GM18873 (cell line): ENCODE measurements around the gene CCDC92.
"Not testable (repeated sequence)": the region's sequence is repeated elsewhere in the genome, so short reads cannot be mapped to it uniquely, and the experiment has no call there.

ENCODE experiments used
- ATAC-seq: cut with Tn5 transposase; IDR thresholded peaks from one replicate; pipeline ENCODE4 v1.9.1; 2021; ENCODE audit warnings: mild to moderate bottlenecking, moderate library complexity, moderate number of reproducible peaks; ENCODE audit not compliant: unreplicated experiment, low FRiP score

The CCDC92 gene

DNA sequence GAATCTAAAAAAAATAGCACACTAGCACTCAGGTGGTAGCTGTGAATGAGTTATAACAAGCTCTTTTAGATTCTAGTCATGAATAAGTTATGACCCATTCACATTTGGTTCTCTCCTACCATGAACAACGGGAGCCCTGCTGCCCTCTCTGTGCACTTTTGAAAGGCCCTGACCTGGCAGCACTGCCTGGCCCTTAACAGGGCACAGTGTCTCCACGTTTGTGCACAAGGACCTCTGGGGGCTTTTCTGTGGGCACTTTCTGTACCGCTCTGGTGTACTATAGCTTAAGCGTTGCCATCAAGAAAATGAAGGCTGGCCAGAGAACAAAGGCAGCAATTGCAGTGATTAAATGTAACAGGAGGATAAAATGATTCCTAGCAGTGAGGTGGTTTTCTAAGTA is 21.2 kb downstream of the CCDC92 start:
- no peak for ATAC-seq

DNA sequence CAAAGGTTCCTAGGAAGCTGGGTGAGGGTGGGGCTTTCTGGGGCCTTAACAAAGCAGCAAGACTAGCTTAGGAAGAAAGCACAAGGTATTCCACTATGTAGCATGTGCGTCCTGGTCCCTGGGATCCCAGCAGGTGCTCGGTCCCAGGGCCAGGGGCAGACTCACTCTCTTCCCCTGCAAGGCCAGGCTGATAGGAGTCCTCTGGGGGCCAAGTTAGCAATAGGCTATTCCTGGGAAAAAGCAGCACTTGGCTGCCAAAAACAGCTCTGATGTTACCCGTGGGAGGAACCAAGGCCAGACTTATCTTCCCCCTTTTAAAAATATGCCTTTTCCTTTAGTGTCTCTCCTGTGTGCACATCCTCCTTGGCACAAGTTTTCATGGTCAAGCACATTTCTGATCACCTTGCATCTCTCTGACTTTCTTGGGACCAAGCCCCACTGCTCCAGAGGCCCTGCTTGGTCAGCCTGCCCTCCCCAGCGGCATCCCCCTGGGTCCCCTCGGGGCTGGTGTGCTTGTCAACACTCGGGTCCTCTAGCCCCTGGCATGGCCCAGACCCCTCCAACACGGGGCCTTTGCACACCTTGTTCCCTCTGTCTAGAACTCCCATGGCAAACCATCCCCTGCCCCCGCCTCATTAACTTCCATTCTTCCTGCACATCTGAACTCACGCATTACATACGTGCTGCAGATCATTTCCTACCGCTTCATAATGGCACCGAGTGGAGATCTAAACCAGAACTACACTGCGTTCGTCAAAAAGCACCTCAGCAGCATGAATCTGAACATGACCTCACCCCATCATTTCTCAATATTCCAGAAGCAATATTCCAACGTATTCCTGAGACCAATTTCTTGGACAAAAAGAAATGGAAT is 21.9 kb downstream of the CCDC92 start:
- ATAC-seq: no peak

GRCh38 chr12:123949770-123950165 is 22.9 kb downstream of the CCDC92 start:
- no peak for ATAC-seq

GRCh38 chr12:123948796-123949769 is 23.5 kb downstream of the CCDC92 start:
- no peak for ATAC-seq

DNA sequence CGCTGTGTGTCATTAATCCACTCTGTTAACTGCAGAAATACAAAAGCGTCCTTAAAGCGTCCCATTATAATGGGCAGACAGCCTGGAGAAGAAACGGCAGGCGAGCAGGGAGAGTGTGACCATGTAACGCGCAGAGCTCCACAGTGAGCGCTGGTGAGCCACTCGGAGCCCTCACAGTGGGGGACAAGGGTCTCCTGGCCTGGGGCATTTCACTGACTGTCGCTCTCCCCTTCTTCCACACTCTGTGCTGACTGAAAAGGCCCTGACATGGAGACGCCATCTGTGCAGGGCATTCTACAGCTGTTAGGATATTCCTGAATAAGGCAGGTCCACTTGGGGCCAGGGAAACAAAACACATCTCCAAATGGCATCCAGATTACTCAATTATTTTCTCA is 24.2 kb downstream of the CCDC92 start:
- ATAC-seq: no peak

DNA sequence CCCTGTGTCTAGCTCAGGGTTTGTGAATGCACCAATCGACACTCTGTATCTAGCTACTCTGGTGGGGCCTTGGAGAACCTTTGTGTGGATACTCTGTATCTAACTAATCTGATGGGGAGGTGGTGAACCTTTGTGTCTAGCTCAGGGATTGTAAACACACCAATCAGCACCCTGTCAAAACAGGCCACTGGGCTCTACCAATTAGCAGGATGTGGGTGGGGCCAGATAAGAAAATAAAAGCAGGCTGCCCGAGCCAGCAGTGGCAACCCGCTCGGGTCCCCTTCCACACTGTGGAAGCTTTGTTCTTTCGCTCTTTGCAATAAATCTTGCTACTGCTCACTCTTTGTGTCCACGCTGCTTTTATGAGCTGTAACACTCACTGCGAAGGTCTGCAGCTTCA is 25.1 kb downstream of the CCDC92 start:
- not testable (repeated sequence) for ATAC-seq

DNA sequence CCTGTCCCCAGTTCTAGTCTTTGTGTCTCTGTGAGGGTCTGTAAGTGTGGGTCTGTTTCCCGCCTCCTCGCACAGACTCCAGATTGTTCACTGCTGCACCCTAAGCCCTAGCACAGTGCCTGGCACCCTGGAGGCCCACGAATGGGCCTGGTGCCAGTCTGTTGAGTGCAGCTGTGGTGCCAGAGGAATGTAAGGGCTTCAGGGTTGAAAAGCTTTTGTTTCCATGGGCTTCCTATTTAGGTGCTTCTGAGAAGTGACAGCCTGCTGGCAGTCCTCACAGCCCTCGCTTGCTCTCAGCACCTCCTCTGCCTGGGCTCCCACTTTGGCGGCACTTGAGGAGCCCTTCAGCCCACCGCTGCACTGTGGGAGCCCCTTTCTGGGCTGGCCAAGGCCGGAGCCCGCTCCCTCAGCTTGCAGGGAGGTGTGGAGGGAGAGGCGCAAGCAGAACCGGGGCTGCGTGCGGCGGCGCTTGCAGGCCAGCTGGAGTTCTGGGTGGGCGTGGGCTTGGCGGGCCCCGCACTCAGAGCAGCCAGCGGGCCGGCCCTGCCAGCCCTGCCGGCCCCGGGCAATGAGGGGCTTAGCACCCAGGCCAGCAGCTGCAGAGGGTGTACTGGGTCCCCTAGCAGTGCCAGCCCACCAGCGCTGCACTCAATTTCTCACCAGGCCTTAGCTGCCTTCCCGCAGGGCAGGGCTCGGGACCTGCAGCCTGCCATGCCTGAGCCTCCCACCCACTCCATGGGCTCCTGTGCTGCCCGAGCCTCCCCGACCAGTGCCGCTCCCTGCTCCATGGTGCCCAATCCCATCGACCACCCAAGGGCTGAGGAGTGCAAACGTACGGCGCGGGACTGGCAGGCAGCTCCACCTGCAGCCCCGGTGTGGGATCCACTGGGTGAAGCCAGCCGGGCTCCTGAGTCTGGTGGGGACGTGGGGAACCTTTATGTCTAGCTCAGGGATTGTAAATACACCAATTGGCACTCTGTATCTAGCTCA is 25.8 kb downstream of the CCDC92 start:
- ATAC-seq: not testable (repeated sequence)

GRCh38 chr12:123946152-123946515 is 26.5 kb downstream of the CCDC92 start:
- ATAC-seq: no peak

DNA sequence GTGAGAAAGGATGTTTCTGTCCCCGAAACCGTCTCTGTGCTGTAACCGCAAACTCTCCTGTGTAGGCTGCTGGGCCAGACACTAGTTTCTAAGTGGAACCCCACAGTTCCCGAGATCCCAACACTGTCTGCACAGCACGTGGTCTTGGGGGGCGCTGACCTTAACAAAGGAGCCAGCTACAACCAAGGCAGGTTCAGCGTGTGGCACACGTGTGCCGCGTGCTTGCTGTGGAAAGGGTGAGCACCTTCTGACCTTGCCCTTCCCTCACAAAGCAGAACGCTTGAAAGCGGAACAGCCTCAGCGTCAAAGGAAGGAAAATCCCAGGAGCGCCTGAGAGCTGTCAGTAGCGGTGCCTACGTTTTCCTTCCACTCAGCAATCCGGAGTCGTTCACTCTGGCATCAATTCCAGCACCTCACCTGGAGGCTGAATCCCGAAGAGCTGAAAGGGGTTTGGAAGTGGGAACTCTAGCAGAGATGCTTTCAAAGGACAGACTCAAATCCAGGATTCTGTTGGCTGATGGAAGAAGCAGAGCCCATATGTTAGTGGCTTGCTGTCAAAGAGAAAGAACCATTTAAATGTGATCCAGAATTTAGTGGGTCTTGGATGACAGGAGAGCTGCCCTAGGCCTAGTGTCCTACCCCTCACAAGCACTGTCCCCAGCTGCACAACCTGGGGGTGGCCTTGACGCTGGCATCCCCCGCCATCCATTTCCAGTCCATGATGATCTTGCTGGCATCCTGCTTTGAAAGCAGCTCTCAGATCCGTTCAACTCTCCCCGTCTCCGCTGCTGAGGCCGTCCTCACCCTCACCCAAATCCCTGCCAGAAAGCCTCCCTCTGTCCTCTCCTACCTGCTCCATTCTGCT is 27.1 kb downstream of the CCDC92 start:
- ATAC-seq: no peak

- ATAC-seq: no peak
Measured at GRCh38 chr12:123944696-123945095, 27.9 kb downstream of the CCDC92 start.

DNA sequence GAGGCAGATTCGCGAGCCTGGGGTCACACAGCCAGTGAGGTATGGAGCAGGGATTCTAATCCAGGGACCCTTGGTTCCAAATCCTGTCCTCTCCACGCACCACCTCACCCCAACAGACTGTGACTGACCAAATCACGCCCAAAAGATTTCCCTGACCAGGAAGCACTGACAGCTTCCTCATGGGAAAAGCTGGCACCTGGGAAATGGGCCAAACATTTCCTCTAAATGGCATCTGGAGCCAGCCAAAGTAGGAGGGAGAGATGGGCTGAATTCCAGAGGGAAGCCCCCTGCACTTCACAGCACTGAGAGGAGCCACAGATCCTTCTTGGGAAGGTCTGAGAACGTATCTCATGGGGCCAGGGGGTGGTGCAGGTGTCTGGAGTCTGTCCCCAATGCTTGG is 28.8 kb downstream of the CCDC92 start:
- no peak for ATAC-seq

DNA sequence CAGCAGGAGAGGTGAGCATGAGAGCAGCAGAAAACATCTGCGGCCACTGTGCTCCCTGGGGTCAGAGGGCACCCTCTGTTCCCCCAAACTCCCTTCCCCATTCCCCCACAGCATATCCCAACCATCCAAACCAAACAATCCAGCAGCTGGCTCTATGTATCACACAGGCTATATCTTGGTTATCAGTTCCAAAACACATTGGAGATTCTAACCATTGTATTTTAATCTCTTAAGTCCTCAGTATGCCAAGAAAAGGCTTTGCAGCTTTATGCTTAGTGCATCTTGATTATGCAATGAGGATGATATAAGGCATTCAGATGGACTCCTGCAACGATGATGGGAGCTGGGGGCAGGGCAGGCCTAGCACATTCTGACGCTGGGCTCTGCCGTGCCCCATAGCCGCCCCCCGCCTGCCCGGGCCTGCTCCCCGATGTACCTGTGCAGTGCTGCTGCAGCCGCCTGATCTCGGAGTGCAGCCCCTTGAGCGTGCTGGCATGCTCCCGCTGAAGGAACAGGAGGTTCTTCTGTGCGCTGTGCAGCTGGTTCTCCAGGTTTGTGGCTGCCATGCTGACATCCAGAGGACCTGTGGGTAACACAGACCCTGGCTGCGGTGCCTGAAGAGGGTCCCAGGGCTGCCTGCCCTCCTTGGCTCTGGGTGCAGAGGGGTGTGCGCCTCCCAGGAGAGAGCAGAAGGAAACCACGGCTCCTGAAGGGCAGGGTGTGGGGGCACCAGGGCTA is 29.6 kb downstream of the CCDC92 start:
- ATAC-seq: no peak

- no peak for ATAC-seq
Measured at GRCh38 chr12:123942238-123942653, 30.4 kb downstream of the CCDC92 start.

- no peak for ATAC-seq
Measured at GRCh38 chr12:123941624-123942237, 30.9 kb downstream of the CCDC92 start.

DNA sequence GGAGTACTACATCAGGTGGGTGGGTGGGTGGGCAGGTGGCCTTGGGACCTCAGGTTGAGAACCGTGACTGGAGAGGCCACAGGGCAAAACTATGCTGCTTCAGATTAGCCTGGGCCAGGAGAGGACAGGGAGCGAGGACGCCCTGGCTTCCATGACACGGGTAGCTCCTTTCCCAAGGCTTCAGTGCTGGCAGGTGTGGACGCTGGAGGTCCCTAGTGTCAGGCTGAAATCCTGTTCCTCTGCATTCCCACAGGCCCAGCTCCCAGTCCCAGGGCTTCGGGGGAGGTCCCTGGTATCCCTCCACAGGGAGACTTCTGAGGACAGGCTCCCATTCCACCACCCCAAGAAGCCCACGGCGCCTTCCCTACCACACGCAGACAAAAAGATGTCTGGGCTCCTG is 31.6 kb downstream of the CCDC92 start:
- no peak for ATAC-seq

- no peak for ATAC-seq
Measured at GRCh38 chr12:123940627-123940966, 32.0 kb downstream of the CCDC92 start.

GRCh38 chr12:123939716-123940626 is 32.7 kb downstream of the CCDC92 start:
- ATAC-seq: no peak
